Stomach (tissue), 4 donors: ENCODE results near the gene SLC29A1.

ENCODE experiments used
- EP300 ChIP-seq: sonication (generic); formaldehyde crosslinking; IDR thresholded peaks from one replicate; pipeline ENCODE4 v1.6.1; 2017; ENCODE audit warnings: antibody characterized with exemption
- POLR2A ChIP-seq, 4 donors: fragments of 450-650 bp; IDR thresholded peaks; one replicate each; pipeline ENCODE4 v1.6.1; 2016; ENCODE audit warnings: antibody characterized with exemption in 4 of 4, control low read depth in 2 of 4, mild to moderate bottlenecking in 1 of 4, moderate library complexity in 1 of 4
- POLR2AphosphoS5 ChIP-seq, 3 donors: sonication (generic); formaldehyde crosslinking; IDR thresholded peaks; one replicate each; pipeline ENCODE4 v1.6.1; 2016; ENCODE audit warnings: antibody characterized with exemption in 3 of 3
- TF ChIP-seq, protein P1 (sequence below), 7 experiments: fragments of 450-650 bp in 4 of 7; fragments of 200-600 bp in 3 of 7; sonication (generic) in 3 of 7; IDR thresholded peaks; one replicate each; pipeline ENCODE4 v1.5.1; 2016 to 2019; ENCODE audit warnings: antibody characterized with exemption in 7 of 7, control low read depth in 2 of 7, mild to moderate bottlenecking in 1 of 7

DNA sequence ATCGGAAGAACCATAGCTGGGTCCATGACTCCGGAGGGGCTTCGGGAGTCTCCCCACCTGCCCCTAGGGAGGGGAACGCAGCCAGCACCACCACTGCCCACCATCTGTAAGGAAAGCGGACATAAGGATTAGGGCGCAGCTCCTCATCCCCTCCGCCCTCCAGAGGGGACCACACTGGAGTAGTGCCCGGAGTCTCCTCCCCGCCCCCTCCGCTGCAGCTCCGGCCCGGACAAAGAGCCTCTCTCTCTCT lies 33.3 kb downstream of the SLC29A1 start:
- TF ChIP-seq POLR2A (IDR thresholded peaks at IDR 0.05): no peak
- TF ChIP-seq, protein P1, sequence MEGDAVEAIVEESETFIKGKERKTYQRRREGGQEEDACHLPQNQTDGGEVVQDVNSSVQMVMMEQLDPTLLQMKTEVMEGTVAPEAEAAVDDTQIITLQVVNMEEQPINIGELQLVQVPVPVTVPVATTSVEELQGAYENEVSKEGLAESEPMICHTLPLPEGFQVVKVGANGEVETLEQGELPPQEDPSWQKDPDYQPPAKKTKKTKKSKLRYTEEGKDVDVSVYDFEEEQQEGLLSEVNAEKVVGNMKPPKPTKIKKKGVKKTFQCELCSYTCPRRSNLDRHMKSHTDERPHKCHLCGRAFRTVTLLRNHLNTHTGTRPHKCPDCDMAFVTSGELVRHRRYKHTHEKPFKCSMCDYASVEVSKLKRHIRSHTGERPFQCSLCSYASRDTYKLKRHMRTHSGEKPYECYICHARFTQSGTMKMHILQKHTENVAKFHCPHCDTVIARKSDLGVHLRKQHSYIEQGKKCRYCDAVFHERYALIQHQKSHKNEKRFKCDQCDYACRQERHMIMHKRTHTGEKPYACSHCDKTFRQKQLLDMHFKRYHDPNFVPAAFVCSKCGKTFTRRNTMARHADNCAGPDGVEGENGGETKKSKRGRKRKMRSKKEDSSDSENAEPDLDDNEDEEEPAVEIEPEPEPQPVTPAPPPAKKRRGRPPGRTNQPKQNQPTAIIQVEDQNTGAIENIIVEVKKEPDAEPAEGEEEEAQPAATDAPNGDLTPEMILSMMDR (IDR thresholded peaks at IDR 0.05): no peak
- no peak for TF ChIP-seq EP300
- TF ChIP-seq POLR2AphosphoS5 (IDR thresholded peaks at IDR 0.05): no peak
